Type B pancreatic cell (in vitro differentiated cells): ENCODE data around the gene UHRF1. TPM values are rescaled to one million over a fixed set of nuclear protein-coding genes. Genes with fewer than 3 reads are reported as not detected.

ENCODE experiments used
- DNase-seq: peaks from one replicate; pipeline ENCODE4 v3.0.0; 2021; ENCODE audit warnings: mixed read lengths; ENCODE audit not compliant: unreplicated experiment; ENCODE audit errors: extremely low spot score
- H3K27ac Mint-ChIP-seq: 2 replicates; pipeline ENCODE4 v1.8.0; 2021; ENCODE audit warnings: mild to moderate bottlenecking, mixed read lengths
- H3K27me3 Mint-ChIP-seq: 2 replicates; pipeline ENCODE4 v1.8.0; 2021; ENCODE audit warnings: mixed read lengths
- H3K36me3 Mint-ChIP-seq: 2 replicates; pipeline ENCODE4 v1.8.0; 2021; ENCODE audit warnings: mixed read lengths
- H3K4me1 Mint-ChIP-seq: one replicate; pipeline ENCODE4 v1.8.0; 2021; ENCODE audit warnings: mixed read lengths; ENCODE audit not compliant: unreplicated experiment
- H3K4me3 Mint-ChIP-seq: 2 replicates; pipeline ENCODE4 v1.8.0; 2021; ENCODE audit warnings: mild to moderate bottlenecking, mixed read lengths
- H3K9me3 Mint-ChIP-seq: 2 replicates; pipeline ENCODE4 v1.8.0; 2021; ENCODE audit warnings: mixed read lengths
- CTCF ChIP-seq: fragments of 200-600 bp; sonication (generic); conservative IDR thresholded peaks from 2 replicates; pipeline ENCODE4 v1.5.0; 2021; ENCODE audit warnings: antibody characterized with exemption, mild to moderate bottlenecking
- total RNA-seq: library from RNA; stranded (reverse); gene quantifications from 2 replicates; pipeline ENCODE4 v1.2.1, GENCODE V29; 2021; ENCODE audit warnings: low replicate concordance

The UHRF1 gene
- total RNA-seq, 1 donor from 2014 or later = 79.1 TPM

GRCh38 chr19:4969772-4970531 lies 60.7 kb downstream of the UHRF1 start:
- DNase-seq = no peak
- Mint-ChIP-seq H3K9me3 (no peaks in the 10 kb centered on the region), H3K4me3 (peak overlapping the region; percentile 93), H3K27ac (peak overlapping the region; percentile 92), H3K27me3 (no peaks in the 10 kb centered on the region), H3K4me1 (peaks cover 34% of the 10 kb centered on the region), H3K36me3 (peaks cover 1% of the 10 kb centered on the region)
- no peak for TF ChIP-seq CTCF

GRCh38 chr19:4970558-4971423 lies 61.5 kb downstream of the UHRF1 start:
- TF ChIP-seq CTCF = no peak
- Mint-ChIP-seq H3K9me3 (no peaks in the 10 kb centered on the region), H3K27ac (peak overlapping the region; percentile 92), H3K4me1 (peaks cover 38% of the 10 kb centered on the region), H3K4me3 (peak overlapping the region; percentile 93), H3K27me3 (no peaks in the 10 kb centered on the region), H3K36me3 (no peaks in the 10 kb centered on the region)
- DNase-seq = no peak

GRCh38 chr19:4971424-4971793 lies 62.1 kb downstream of the UHRF1 start:
- no peak for TF ChIP-seq CTCF
- no peaks in the 10 kb centered on the region for H3K27me3 Mint-ChIP-seq
- DNase-seq = no peak
- peaks cover 42% of the 10 kb centered on the region for H3K4me1 Mint-ChIP-seq
- H3K4me3 Mint-ChIP-seq = peak overlapping the region; percentile 93
- no peaks in the 10 kb centered on the region for H3K36me3 Mint-ChIP-seq
- H3K9me3 Mint-ChIP-seq = no peaks in the 10 kb centered on the region
- peak overlapping the region; percentile 92 for H3K27ac Mint-ChIP-seq

GRCh38 chr19:4971816-4972495 lies 62.7 kb downstream of the UHRF1 start:
- Mint-ChIP-seq H3K36me3 (no peaks in the 10 kb centered on the region), H3K4me1 (peaks cover 45% of the 10 kb centered on the region), H3K9me3 (no peaks in the 10 kb centered on the region), H3K27ac (peak overlapping the region; percentile 92), H3K27me3 (no peaks in the 10 kb centered on the region), H3K4me3 (peak overlapping the region; percentile 93)
- TF ChIP-seq CTCF = no peak
- DNase-seq = no peak

GRCh38 chr19:4972509-4973230 lies 63.4 kb downstream of the UHRF1 start:
- Mint-ChIP-seq H3K36me3 (no peaks in the 10 kb centered on the region), H3K27me3 (no peaks in the 10 kb centered on the region), H3K27ac (no peak overlapping the region), H3K4me3 (peak overlapping the region; percentile 74), H3K4me1 (peaks cover 50% of the 10 kb centered on the region), H3K9me3 (no peaks in the 10 kb centered on the region)
- TF ChIP-seq CTCF = no peak
- no peak for DNase-seq
